HG03060 (cell line): Measurements from ENCODE around the gene SSBP2.
"Not testable (repeated sequence)": the region's sequence is repeated elsewhere in the genome, so short reads cannot be mapped to it uniquely, and the experiment has no call there.

ENCODE experiments used
- ATAC-seq: cut with Tn5 transposase; IDR thresholded peaks from one replicate; pipeline ENCODE4 v1.9.1; 2021; ENCODE audit warnings: low read depth, moderate number of reproducible peaks; ENCODE audit not compliant: unreplicated experiment

Gene SSBP2

DNA sequence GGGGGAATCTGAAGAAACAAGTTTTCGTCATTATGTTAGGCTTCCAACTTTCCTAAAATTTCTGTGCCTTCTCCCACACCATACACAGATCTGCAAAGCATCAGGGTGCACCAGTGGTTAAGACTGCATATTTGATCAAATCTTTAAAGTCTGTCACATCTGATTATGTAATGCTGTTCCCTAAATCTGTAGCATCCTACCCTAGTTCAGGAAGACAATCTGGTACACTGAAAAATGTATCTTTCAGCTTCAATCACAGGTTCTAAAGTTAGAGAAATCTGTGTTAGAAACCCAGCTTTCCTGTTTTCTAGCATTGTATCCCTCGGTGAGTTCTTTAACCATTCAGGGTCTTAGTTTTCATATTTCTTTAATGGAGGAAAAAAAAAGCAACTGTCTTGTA, 3.9 kb downstream of the SSBP2 start:
- no peak for ATAC-seq

DNA sequence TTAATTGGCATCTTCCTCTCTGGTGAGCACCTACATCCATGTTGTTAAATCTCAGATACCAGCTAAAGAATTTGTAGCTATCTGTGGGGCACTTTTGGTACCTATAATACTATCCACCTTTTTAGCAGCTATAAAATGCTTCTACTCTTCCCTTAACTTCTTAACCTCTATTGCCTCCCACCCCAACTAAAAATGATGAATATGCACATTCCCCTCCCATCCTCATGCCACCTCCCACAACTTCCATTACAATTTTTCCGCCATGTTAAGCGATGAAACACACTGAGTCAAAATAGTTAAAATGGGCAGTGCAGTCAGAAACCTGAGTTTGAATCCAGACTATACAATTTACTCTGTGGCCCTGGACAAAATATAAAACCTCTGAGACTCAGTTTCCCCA, 10.1 kb downstream of the SSBP2 start:
- ATAC-seq, result no peak

DNA sequence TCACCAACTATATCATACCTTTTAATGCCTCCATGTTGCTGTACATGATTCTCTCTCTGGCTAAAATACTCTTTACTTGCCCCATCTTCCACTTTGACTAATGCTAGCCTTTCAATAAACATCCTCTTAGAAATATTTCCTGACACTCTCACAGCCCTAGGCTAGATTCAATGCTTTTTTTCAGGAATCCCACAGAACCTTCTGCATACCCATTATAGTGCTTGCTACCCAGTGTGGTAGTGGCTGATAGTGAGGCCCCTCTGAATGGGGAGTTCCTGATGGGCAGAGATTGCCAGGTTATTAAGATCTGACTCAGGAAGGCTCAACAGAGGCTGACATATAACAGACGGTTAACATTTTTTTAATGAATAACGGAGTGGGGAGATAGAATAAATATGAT, 11.6 kb downstream of the SSBP2 start:
- no peak for ATAC-seq

DNA sequence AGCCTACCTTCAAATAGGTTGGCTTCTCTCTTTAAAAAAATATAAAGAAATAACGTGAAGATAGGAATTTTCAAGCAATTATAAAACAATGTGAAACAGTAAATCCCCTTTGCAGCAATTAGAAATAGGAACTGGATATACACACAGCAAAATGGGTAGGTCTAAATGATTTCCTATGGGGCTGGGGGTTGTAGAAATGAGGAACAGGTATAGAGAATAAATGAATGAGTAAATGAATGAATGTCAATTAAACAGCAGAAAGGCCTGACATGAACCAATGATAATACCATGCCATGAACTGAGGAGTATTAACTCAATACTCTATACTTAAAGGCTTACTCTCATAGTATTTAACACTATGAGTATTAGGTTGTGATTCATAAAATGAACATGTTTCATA, 21.6 kb downstream of the SSBP2 start:
- ATAC-seq, result no peak

DNA sequence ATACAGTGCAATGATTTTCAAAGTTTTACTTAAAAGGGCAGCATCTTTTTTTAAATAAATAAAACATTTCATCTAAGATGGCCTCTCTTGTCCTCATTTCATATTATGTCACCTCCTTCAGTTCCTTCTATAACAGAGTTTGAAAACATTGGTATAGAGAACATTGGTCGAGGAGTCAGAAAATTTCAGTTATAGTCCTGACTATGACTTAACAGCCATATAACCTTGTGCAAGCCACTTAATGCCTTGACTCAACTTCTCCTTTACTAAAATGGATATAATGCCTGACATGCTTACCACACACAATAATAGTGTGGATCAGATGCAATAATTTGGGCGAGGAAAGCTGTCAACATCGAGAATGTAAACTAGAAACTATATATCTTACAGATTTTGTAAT, 22.6 kb downstream of the SSBP2 start:
- ATAC-seq, result no peak

DNA sequence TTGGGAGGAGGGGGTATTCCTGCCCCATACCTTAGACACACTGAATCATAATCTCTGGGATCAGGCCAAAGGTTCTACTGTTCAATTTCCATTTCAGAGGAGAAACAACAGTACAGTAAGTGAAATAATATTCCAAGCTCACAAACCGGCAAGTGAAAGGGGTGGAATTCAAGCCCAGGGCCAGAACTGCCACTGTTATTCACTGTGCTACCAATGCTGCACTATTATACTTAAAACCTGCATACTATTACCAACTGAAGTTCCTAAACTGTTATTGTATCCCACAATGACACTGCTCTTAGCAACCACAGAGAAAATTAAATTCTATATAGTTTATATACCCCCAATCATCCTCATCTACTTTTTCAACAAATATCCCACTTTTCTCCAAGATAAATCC, 24.6 kb downstream of the SSBP2 start:
- ATAC-seq, result no peak

DNA sequence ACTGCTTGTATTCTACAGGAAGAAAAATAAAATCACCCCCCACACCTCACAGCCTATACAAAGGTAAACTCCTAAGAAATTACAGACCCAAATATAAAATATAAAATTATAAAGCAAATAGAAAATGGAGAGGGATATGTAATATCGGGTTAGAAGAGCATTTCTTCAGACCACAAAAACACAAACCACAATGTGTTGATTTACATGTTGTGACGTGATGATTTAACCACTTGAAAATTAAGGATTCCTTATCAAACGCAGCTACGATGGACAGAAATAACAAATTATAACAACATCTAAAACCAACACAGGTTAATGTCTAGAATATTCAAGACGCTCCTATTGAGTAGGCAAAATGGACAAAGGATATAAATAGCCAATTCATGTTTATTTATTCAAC, 26.3 kb downstream of the SSBP2 start:
- no peak for ATAC-seq

DNA sequence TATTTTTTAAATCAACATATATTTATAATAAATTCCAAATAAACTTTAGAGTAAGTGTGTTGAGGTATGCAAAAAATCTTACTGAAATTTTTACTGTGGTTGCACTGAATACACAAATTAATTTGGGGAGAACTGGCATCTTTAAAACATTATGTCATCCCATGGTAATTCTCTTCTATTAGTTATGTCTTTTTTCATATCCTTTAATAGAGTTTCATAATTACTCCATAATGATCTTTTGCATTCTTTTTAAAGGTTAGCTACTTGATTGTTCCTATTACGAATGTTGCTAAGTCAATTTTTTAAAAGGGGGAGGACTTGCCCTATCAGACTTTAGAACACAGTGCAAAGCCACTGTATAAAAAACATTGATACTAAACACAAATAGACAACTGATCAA, 26.8 kb downstream of the SSBP2 start:
- ATAC-seq, result no peak

DNA sequence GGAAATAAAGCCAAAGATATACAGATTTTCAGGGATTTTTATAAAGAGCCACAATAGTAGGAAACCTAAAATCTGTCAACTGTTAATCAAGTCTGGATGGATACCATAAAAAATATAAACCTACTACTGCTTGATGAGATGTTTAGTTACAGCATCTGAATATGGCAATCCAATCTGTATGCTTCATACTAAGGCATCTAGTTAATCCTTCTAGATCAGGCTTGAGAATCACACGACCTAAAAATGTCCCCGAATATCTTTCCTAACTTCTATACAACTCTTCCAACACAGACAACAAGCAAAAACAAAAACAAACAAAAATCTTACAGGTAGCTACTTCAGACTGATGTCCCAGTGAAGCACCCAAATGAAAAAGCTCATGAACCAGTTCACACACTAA, 29.8 kb downstream of the SSBP2 start:
- no peak for ATAC-seq

DNA sequence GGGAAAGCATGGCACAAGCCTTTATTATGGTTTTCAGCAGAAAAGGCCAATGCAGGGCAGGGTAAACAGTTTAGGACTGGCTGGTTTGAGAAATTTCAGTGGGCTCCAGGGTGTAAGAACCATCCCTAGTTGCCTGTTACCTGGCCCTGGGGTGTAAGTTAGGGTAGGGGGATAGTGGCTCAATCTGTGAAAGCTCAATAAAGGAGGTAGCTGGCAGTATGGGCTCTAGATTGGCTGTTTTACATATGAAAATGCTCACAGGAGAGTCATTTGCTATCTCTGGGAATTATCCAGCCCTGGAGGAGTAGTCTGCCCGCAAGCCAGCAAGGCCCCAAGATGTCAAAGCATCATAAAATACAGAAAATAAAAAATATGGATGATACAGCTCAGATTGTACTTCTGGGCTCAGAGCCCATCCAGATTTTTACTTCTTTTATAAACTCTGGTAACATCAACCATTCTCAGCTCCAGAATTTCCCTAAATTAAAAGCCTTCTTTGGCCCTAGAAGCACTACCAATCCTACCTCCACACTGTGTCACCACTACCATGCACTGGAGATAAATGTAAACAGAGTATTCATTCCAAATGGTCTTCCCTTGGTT, 31.1 kb downstream of the SSBP2 start:
- ATAC-seq, result no peak

DNA sequence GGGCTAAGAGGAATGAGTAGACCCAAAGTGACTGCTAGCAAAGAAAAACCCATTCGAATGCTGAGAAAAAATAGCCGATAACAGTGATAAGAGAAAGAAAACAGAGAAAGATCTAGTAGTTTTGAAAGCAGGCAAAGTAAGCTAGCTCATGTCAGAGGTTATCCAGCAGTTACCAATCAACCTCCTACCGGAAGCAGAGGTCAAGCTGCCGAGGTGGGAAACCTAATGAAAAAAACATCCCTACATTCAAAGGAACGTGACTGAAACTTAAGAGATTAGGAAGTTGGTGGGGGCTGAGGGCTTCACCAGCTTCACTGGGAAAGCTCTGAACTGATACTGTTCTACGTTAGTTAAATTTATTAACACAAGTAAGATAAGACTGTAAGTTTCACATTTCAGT, 32.6 kb downstream of the SSBP2 start:
- ATAC-seq, result no peak

DNA sequence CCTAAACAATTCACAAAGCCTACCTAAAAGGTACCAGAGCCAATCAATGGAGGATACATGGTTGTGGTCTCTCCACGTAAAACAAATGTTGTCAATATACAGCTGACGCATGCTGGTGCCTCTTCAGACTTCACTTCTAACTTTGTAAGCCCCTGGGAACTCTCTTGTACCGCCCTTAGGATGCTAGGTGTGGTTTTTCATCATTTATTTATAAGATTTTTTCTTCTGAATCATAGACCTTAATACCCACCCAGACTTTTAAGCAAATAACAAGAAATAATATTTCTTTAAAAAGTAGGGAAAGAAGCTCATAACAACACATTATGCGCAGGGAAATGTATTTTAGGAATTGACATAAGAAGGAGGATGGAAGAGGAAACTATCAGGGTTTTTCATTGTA, 33.0 kb downstream of the SSBP2 start:
- no peak for ATAC-seq

DNA sequence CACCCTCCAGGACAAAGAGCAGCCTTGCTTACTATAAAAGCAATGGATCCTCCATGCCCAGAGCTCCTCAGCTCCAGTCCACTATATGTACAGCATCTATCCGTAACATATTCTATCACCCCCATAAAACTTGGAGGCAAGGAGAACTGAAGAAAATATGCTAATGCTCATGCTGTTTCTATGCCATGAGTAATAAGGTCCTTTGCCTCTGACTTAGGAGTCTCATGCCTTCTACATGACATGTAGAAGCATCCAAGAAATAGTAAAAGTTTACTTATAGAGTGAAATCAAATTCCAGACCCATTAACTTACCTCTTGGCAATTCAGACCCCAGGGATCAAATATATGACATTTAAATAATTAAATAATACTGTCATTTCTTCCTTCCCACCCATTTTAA, 33.7 kb downstream of the SSBP2 start:
- ATAC-seq, result no peak

DNA sequence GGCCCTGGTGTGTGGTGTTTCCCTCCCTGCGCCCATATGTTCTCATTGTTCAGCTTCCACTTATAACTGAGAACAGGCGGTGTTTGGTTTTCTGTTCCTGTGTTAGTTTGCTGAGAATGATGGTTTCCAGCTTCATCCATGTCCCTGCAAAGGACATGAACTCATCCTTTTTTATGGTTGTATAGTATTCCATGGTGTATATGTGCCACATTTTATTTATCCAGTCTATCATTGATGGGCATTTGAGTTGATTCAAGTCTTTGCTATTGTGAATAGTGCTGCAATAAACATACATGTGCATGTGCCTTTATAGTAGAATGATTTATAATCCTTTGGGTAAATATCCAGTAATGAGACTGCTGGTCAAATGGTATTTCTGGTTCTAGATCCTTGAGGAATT, 36.8 kb downstream of the SSBP2 start:
- not testable (repeated sequence) for ATAC-seq

DNA sequence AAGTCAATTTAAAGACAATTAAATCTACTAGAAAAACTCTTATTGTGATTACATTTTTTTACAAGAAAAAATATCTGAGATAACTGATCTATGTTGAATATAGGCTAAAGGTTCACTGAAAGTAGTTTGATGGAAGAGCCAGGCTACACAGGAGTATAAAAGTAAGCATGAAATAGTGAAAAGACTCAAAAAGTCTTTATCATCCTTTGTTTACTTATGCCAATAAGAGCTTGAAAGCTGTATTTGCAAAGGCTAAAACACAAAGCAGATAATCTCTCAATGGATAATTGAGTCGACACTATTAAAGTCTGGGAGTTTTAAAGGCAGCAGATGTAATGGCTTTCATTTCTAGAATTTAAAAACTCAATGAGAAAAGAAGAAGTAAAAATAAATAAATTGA, 42.0 kb downstream of the SSBP2 start:
- no peak for ATAC-seq

DNA sequence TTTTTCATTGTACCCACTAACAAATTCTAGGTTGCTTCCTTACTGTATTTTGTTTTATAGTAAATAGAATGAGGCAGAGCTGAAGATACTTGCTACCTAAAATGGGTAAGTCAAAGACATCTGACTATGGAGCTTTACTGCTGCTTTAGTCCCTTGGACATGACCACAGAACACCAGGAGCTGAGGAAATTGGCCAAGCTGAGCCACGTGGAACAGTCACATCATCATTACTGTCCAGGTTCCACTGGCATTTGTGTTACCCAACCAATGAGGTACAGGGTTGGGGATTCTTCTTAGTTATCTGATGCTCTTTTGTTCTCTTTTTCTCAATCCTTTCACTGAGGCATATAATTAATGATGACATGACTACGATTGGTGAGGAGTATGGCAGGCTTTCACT, 47.1 kb downstream of the SSBP2 start:
- ATAC-seq, result no peak

DNA sequence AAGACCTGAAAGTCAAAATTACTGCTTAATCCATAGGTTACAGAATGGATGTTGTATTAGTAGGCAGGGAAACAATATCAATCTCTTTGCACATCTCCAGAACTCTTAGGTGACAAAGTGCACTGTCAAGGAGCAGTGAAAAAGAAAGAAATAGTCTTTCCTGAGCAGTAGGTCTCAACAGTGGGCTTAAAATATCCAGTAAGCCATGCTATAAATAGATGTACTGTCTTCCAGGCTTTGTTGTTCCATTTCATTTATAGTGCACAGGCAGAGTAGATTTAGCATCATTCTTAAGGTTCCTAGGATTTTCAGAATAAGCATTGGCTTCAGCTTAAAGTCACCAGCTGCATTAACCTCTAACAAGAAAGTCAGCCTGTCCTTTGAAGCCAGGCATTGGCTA, 50.7 kb downstream of the SSBP2 start:
- no peak for ATAC-seq

DNA sequence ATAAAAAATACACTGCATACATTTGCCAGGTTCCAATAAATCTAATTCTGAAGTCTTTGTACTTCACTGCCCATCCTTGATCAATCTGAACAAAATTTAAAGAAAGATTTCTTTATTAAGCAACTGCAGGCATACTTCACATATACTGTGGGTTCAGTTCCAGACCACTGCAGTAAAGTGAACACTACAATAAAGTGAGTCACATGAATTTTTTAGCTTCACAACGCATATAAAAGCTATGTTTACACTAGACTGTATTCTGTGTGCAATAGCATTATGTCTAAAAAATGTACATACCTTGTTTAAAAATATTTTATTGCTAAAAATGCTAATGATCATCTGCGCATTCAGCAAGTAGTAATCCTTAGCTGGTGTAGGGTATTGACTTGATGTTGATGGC, 52.1 kb downstream of the SSBP2 start:
- no peak for ATAC-seq

DNA sequence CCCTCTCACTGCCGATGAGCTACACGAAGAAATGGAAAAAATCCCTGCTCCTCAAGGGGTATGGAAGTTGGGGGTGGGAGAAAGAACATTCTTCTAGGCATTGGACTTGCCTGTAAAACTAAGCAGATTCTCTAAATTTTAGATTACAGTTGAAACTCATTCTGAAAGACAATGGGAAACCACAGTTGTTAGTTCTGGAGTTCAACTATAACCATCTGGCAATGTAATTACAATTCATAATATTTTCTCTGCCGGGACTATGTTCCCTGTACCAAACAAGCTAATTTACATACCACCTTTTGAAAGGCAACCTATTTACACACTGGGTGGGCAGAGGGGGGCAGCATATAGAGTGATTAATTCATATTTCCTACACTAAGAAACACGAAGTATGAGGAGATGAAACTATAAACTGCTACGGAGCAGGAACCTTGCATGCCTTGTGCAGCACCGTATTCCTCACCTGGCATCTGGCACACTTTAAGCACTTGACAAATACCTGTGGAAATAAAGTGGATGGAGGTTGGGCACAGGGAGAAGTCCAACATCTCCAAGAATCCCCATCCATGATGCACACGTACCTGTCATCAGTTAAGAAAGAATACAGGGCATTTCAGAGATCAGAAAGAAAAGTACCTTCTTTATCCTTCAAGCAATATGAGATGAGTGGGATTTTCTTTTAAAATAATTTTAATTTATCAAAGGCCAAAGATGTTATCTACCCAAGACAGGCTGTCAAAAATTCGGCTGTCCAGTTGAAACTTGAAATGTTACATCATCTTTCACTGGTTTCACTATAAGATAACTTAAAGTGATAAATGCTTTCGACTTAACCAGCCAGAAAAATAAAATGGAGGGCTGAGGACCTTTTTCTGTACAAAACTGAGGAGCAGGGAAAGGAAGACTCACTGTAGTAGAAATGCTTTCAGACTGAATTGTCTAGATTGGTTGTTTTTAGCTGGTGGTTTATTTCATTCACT, 54.2 kb downstream of the SSBP2 start:
- no peak for ATAC-seq

DNA sequence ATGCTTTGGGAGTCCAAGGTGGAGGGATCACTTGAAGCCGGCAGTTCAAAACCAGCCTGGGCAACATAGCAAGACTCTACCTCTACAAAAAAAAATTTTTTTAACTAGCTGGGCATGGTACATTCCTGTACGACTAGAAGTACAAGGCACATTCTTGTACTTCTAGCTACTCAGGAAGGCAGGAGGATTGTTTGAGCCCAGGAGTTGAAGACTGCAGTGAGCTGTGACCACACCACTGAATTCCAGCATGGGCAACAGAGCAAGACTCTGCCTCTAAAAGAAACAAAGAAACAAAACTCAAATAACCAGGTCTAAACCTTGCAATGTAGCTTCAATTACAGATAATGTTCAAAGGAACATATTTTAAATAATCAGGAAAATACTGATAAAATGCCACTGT, 56.2 kb downstream of the SSBP2 start:
- no peak for ATAC-seq

DNA sequence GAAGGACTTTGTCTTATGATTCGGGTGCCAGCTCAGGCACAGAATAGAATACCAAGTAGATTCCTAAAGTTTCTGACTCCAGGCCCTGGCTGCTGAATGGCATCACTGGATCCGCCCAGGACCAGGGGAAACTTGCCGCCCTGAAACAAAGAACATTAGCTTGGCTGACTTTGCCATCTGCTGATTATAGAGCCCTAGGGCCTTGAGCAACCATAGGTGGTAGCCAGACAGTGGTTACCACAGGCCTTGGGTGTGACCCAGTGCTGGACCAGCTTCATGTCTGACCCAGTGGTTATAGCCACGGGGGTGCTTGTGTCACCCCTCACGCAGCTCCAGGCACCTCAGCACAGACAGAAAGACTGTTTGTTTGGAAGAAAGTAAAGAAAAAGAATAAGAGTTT, 62.7 kb downstream of the SSBP2 start:
- no peak for ATAC-seq

DNA sequence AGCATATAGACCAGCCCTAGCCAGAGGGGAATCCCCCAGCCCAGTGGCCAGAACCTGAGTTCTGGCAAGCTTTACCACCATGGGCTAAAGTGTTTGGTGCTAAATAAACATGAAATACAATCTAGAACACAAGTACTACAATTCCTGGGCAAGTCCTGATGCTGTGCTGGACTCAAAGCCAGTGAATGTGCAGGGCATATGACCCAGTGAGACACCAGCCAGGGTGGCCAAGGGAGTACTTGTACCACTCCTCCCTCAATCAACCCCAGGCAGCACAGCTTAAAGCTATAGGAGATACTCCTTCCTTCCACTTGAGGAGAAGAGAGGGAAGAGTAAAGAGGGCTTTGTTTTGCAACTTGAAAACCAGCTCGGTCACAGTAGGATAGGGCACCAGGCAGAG, 63.6 kb downstream of the SSBP2 start:
- no peak for ATAC-seq
